ENCODE results near the gene KRTAP4-12.
"Not testable (repeated sequence)": the region's sequence is repeated elsewhere in the genome, so short reads cannot be mapped to it uniquely, and the experiment has no call there.

Gene KRTAP4-12

GRCh38 chr17:41125064-41125463 is 1.1 kb upstream of the KRTAP4-12 start:
- no peak for DNase-seq

DNA sequence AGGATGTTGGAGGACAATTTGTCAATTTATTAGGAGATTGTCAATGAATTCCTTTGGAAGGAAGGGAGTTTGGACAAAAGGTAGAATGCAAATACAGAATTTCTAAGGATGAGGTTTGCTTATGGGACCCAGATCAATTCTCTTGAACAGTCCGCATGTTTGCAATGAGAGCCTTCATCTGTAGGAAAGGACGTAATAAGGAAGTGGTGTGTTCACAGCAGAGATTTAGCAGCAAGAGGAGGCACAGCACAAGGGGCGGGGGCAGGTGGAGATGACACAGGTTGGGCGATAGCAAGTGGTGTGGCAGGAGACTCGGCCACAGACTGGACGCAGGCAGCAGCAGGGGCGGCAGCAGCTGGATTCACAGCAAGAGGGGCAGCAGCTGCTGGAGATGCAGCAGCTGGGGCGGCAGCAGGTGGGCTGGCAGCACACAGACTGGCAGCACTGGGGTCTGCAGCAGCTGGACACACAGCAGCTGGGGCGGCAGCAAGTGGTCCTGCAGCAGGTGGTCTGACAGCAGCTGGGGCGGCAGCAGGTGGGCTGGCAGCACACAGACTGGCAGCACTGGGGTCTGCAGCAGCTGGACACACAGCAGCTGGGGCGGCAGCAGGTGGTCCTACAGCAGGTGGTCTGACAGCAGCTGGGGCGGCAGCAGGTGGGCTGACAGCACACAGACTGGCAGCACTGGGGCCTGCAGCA is 541 bp downstream of the KRTAP4-12 start:
- DNase-seq: not testable (repeated sequence)

- DNase-seq: no peak
These were observed 2.2 kb downstream of the KRTAP4-12 start for GRCh38 chr17:41121742-41122141.

GRCh38 chr17:41119696-41120690 is 4.0 kb downstream of the KRTAP4-12 start:
- DNase-seq: peak; percentile 54

- peak; percentile 52 for DNase-seq
These were observed 5.3 kb downstream of the KRTAP4-12 start for GRCh38 chr17:41118721-41119120.

DNA sequence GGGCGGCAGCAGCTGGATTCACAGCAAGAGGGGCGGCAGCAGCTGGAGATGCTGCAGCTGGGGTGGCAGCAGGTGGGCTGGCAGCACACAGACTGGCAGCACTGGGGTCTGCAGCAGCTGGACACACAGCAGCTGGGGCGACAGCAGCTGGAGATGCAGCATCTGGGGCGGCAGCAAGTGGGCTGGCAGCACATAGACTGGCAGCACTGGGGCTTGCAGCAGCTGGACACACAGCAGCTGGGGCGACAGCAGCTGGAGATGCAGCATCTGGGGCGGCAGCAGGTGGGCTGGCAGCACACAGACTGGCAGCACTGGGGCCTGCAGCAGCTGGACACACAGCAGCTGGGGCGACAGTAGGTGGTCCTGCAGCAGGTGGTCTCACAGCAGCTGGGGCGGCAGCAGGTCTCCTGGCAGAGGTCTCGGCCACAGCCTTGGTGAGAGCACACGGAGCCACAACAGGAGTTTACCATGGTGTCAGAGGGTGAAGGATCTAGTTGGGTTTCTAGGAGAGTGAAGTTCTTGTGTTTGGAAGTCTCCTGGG is 6.1 kb downstream of the KRTAP4-12 start, which contains the start of gene KRTAP4-11:
Gene KRTAP4-11, minus strand, starts transcription at position 528 of the 541 bp plus-strand sequence. Its CDS starts 58 bp downstream, at position 470.
- not testable (repeated sequence) for DNase-seq

- peak; percentile 59 for DNase-seq
These were observed 7.7 kb downstream of the KRTAP4-12 start for GRCh38 chr17:41116297-41116696.

DNA sequence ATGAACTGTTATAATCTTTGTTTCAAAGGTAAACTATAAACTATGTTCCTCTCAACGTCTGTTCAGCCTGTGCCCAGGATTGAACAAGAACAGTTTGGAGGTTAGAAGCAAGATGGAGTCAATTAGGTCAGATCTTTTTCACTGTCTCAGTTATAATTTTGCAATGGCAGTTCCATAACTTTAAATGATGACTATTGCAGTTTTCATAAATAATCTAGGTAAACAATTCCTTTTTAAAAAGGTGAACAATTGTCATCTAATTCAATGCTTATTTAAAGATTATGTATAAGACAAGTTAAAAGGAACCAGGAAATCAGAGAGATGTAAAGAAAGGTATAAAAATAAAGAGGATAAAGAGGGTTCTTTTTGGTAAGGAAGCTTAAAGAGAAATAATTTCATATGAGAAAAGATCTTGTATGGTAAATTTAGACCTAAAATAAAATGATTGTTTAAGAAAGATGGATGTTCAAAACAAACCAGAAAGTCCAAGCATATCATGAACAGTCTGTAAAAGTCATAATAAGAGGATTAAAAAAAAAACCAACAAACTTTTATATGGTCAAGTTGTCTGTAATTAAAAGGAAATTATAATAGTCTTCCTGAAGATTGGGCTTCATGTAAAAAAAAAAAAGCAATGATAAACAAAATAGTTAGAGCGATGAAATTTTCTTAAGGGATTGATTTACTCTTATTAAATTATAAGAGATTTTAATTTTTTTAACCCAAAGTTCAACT is 12.7 kb downstream of the KRTAP4-12 start:
- no peak for DNase-seq

DNA sequence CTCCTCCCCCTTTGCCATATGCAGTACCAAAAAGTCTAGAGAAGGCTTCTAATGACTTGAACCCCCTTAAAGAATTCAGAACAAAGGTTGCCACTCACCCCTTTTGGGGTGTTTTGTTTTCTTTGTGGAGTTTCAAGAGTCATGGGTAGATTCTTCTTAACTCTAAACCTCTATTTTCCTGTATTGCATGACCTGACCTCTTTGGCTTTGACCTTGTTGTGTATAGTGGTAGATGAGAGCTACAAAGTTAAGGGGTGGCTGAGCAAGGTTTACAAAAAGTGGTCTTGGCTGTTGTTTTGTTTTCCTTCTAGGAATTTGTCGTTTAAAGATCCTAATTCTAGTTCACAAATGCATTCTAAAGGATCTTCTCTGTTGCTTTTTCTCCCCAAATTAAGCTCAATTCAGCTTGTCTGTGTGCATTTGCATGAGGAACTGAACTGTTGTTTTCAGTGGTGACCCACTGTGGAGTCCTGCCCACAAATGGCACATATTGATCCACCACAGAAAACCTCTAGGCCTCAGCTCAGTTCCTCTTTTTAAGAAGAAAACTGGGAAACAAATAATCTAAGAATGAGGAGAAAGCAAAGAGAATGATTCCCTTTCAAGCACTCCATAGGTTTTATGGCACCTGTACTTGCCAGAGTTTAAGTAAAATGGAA is 15.1 kb downstream of the KRTAP4-12 start:
- not testable (repeated sequence) for DNase-seq

DNA sequence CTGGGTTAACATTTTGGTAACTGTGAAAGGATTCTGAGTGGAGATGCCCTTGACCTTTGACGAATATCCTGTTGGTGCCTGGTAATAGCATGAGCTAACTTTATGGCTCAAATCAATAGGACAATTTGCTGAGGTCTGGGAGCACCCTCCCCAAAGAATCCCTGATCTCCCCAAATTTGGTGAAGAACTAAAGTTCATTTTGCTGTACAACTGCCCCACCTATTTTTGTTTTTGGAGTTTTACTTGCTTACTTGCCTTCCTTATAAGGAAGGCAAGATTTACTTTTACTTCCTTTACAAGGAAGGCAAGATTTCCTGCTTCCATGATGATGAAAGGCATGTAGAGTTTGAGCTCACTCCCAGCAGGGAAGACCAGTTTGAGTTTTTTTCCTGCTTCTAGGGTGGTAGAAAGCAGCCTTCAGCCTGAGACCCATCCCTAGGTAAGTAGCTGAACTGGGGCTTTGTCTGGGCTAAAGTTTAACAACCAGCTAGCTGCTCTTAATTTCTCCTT is 16.0 kb downstream of the KRTAP4-12 start:
- no peak for DNase-seq

DNA sequence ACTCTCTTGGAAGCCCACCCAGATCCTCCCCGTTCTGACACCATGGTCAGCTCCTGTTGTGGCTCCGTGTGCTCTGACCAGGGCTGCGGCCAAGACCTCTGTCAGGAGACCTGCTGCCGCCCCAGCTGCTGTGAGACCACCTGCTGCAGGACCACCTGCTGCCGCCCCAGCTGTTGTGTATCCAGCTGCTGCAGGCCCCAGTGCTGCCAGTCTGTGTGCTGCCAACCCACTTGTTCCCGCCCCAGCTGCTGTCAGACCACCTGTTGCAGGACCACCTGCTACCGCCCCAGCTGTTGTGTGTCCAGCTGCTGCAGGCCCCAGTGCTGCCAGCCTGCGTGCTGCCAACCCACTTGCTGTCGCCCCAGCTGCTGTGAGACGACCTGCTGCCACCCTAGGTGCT is 18.6 kb downstream of the KRTAP4-12 start, which contains the start of gene KRTAP4-9:
Gene KRTAP4-9, plus strand, starts transcription at position 43 of the 400 bp plus-strand sequence. Its CDS starts 0 bp downstream, at position 43.
- DNase-seq: not testable (repeated sequence)

- DNase-seq: peak; percentile 83
These were observed 19.5 kb downstream of the KRTAP4-12 start for GRCh38 chr17:41104386-41105038.

DNA sequence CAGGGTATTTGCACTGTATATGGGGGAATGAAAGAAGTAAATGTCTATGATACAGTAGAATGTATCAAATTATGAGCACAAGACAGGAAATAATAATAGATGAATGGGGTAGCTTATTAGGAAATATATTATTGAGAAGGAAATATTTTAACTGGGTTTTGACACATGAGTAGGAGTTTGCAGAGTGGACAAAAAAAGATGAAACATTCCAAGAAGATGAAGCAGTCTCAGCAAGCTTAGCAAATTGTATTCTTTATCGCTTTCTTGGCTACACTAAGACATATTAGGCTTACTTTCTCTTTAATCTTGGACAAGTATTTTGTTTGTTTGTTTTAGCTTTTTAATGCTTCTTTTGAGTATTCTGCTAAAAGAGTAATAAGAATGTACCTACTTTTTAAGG is 20.1 kb downstream of the KRTAP4-12 start:
- DNase-seq: no peak

DNA sequence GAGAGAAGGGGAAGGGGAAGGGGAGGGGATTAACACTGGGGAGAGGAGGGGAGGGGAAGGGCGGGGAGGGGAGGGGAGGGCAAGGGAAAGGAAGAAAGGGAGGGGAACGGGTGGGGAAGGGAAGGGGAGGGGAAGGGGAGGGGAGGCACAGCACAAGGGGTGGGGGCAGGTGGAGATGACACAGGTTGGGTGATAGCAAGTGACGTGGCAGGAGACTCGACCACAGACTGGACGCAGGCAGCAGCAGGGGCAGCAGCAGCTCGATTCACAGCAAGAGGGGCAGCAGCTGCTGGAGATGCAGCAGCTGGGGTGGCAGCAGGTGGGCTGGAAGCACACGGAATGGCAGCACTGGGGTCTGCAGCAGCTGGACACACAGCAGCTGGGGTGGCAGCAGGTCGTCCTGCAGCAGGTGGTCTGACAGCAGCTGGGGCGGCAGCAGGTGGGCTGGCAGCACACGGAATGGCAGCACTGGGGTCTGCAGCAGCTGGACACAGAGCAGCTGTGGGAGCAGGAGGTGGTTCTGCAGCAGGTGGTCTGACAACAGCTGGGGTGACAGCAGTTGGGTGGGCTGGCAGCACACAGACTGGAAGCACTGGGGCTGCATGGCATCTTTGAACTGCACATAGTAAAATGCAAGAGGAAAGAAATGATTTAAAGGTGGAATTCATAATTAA is 22.3 kb downstream of the KRTAP4-12 start, which contains the start of gene KRTAP4-16:
Gene KRTAP4-16, minus strand, starts transcription at position 624 of the 674 bp plus-strand sequence. Its CDS starts 0 bp downstream, at position 624.
- peak; percentile 16 for DNase-seq

DNA sequence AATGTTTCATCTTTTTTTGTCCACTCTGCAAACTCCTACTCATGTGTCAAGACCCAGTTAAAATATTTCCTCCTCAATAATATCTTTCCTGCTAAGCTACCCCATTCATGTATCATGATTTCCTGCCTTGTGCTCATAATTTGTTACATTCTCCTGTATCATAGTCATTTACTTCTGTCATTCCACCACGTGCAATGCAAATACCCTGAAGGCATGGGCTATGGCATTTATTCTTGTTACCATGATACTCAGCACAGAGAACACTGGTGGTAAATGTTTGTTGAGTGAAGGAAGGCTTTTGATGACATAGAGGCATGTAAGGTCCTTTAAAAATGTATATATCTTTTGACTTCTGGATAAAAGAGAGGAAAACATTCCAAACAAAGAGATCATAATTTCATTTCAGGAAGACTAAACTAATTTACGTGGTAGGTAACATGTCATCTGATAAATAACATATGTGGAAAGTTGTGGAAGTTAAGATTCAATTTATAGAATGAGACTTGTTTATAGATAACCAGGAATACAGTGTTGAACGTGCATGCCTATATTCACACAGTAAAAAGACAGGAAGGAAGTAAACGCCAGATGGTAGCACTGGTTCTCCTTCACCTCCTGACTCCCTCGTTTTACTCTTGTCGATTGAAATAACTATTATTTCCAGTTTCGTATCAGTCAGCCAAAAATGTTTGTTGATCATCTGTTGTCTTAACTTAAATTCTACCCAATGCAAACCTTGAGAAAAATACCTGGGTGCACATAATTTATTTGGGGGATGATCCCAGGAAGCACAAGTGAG is 24.1 kb downstream of the KRTAP4-12 start:
- DNase-seq: peak; percentile 81

DNA sequence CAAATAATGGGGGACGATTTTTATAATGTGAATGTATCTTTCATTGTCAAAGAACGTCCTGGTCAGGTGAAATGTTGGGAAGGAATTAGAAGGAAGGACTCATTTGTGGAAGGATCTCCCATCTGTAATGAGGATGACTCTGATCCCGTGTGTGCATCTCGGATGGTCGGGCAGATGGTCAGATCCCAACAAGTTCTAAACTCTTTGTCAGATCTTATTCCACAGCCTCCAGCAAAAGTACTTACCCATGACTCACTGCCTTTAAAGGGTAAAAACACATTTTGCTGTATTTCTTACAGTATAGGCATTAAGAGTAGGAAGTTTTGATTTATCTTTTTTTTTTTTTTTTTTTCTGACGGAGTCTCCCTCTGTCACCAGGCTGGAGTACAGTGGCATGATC is 25.5 kb downstream of the KRTAP4-12 start:
- peak; percentile 65 for DNase-seq

GRCh38 chr17:41098042-41098441 is 25.9 kb downstream of the KRTAP4-12 start, which contains the start of gene KRTAP4-8:
Gene KRTAP4-8 (minus strand): TSS chr17:41098142. CDS start chr17:41098084, 58 bp downstream.
- DNase-seq: no peak

- no peak for DNase-seq
These were observed 27.9 kb downstream of the KRTAP4-12 start for GRCh38 chr17:41096055-41096454.

- DNase-seq: not testable (repeated sequence)
These were observed 35.1 kb downstream of the KRTAP4-12 start for GRCh38 chr17:41088760-41089352.

All from fibroblast of upper back skin (primary cell).